KMS-11 (cell line): Measurements from ENCODE around the gene CCDC7.
"Not testable (repeated sequence)": the region's sequence is repeated elsewhere in the genome, so short reads cannot be mapped to it uniquely, and the experiment has no call there.

Source experiments
- H2AFZ ChIP-seq: fragments of 200-600 bp; sonication (generic); 2 replicates; pipeline ENCODE4 v1.6.1; 2016; ENCODE audit warnings: antibody characterized with exemption, mixed run types, low read depth
- H3K27ac ChIP-seq: fragments of 200-600 bp; sonication (generic); 2 replicates; pipeline ENCODE4 v1.6.1; 2016; ENCODE audit warnings: mild to moderate bottlenecking, mixed run types
- H3K27me3 ChIP-seq: fragments of 200-600 bp; sonication (generic); 2 replicates; pipeline ENCODE4 v1.6.1; 2017; ENCODE audit warnings: mild to moderate bottlenecking, low read depth, mixed run types, moderate library complexity; ENCODE audit not compliant: insufficient read depth
- H3K36me3 ChIP-seq: fragments of 200-600 bp; sonication (generic); 2 replicates; pipeline ENCODE4 v1.6.1; 2017; ENCODE audit warnings: mild to moderate bottlenecking, mixed run types; ENCODE audit not compliant: insufficient read depth
- H3K4me1 ChIP-seq: fragments of 200-600 bp; sonication (generic); 2 replicates; pipeline ENCODE4 v1.6.1; 2016; ENCODE audit warnings: mild to moderate bottlenecking, low read depth, mixed run types; ENCODE audit not compliant: poor library complexity, severe bottlenecking
- H3K4me2 ChIP-seq: fragments of 200-600 bp; sonication (generic); 2 replicates; pipeline ENCODE4 v1.7.0; 2016; ENCODE audit warnings: mild to moderate bottlenecking, mixed run types
- H3K4me3 ChIP-seq: fragments of 200-600 bp; sonication (generic); IDR thresholded peaks from 2 replicates; pipeline ENCODE4 v1.6.1; 2017; ENCODE audit warnings: low read depth, low read length, mixed read lengths; ENCODE audit not compliant: insufficient read depth
- H3K79me2 ChIP-seq: fragments of 200-600 bp; sonication (generic); 2 replicates; pipeline ENCODE4 v1.6.1; 2016; ENCODE audit warnings: low read depth, mixed run types; ENCODE audit not compliant: insufficient read depth
- H3K9ac ChIP-seq: fragments of 200-600 bp; sonication (generic); 2 replicates; pipeline ENCODE4 v1.6.1; 2016; ENCODE audit warnings: mild to moderate bottlenecking, mixed run types
- H4K20me1 ChIP-seq: fragments of 200-600 bp; sonication (generic); 2 replicates; pipeline ENCODE4 v1.6.1; 2016; ENCODE audit warnings: mild to moderate bottlenecking, mixed run types; ENCODE audit not compliant: insufficient read depth
- CTCF ChIP-seq: fragments of 200-600 bp; sonication (generic); conservative IDR thresholded peaks from 2 replicates; pipeline ENCODE4 v1.6.1; 2017; ENCODE audit warnings: low read depth, mild to moderate bottlenecking, antibody characterized with exemption, low read length, moderate library complexity, mixed read lengths

The CCDC7 gene

GRCh38 chr10:32893916-32894664 lies 448.1 kb downstream of the CCDC7 start:
- no peak overlapping the region for H2AFZ ChIP-seq
- no peak overlapping the region for H3K4me2 ChIP-seq
- no peak overlapping the region for H3K9ac ChIP-seq
- H3K79me2 ChIP-seq: no peaks in the 10 kb centered on the region
- no peaks in the 10 kb centered on the region for H3K27me3 ChIP-seq
- H3K36me3 ChIP-seq: no peaks in the 10 kb centered on the region
- no peaks in the 10 kb centered on the region for H4K20me1 ChIP-seq
- H3K27ac ChIP-seq: no peak overlapping the region
- TF ChIP-seq CTCF: no peak
- H3K4me3 ChIP-seq: no peak overlapping the region
- peaks cover 9% of the 10 kb centered on the region for H3K4me1 ChIP-seq

GRCh38 chr10:32895200-32895968 lies 449.4 kb downstream of the CCDC7 start:
- H3K36me3 ChIP-seq, H2AFZ ChIP-seq, H4K20me1 ChIP-seq, H3K4me1 ChIP-seq, H3K27ac ChIP-seq, H3K27me3 ChIP-seq, H3K79me2 ChIP-seq, H3K9ac ChIP-seq, H3K4me2 ChIP-seq, H3K4me3 ChIP-seq: not testable (repeated sequence)

GRCh38 chr10:32901815-32902214 lies 455.9 kb downstream of the CCDC7 start:
- H3K27me3 ChIP-seq: no peaks in the 10 kb centered on the region
- H4K20me1 ChIP-seq: no peaks in the 10 kb centered on the region
- H3K79me2 ChIP-seq: no peaks in the 10 kb centered on the region
- no peak overlapping the region for H3K4me3 ChIP-seq
- TF ChIP-seq CTCF: no peak
- no peak overlapping the region for H3K9ac ChIP-seq
- H3K36me3 ChIP-seq: no peaks in the 10 kb centered on the region
- no peak overlapping the region for H3K4me2 ChIP-seq
- H2AFZ ChIP-seq: no peak overlapping the region
- H3K27ac ChIP-seq: no peak overlapping the region
- H3K4me1 ChIP-seq: no peaks in the 10 kb centered on the region

GRCh38 chr10:32905466-32905865 lies 459.5 kb downstream of the CCDC7 start:
- H3K4me1 ChIP-seq: no peaks in the 10 kb centered on the region
- no peak for TF ChIP-seq CTCF
- H3K27me3 ChIP-seq: no peaks in the 10 kb centered on the region
- H3K4me3 ChIP-seq: no peak overlapping the region
- H3K4me2 ChIP-seq: no peak overlapping the region
- no peaks in the 10 kb centered on the region for H3K36me3 ChIP-seq
- H4K20me1 ChIP-seq: no peaks in the 10 kb centered on the region
- H3K79me2 ChIP-seq: no peaks in the 10 kb centered on the region
- H3K27ac ChIP-seq: no peak overlapping the region
- H2AFZ ChIP-seq: no peak overlapping the region
- no peak overlapping the region for H3K9ac ChIP-seq

- Histone ChIP-seq H3K27ac (no peak overlapping the region), H3K27me3 (no peaks in the 10 kb centered on the region), H3K9ac (no peak overlapping the region), H4K20me1 (no peaks in the 10 kb centered on the region), H3K4me2 (no peak overlapping the region), H3K79me2 (no peaks in the 10 kb centered on the region), H3K4me3 (no peak overlapping the region), H3K4me1 (no peaks in the 10 kb centered on the region), H3K36me3 (no peaks in the 10 kb centered on the region), H2AFZ (no peak overlapping the region)
- TF ChIP-seq CTCF: no peak
Measured at GRCh38 chr10:32906595-32906994, 460.7 kb downstream of the CCDC7 start.
